ENCODE data around the gene SLC51B.

The SLC51B gene

DNA sequence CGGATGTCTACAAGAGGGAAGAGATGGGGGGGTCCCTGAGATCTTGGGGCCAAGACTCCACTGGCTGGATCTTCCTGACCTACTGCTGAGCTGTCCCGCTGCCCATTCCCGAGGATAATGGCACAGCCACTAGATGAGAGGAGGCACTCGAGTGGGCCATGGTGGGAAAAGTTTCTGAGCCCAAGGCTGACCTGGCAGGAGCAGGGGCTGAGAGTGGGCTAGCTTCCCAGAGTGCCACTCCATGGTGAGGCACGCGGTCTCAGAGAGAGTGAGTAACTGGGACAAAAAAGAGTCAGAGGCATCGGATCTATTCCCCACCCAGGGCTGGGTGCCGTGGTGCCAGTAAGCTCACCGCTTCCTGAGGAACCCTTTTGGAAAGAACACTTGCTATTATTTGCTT lies 10.9 kb downstream of the SLC51B start:
- no peaks in the 10 kb centered on the region for H3K79me2 ChIP-seq (ENCODE audit: control insufficient read depth, insufficient read depth, low read length, unreplicated experiment)
- peaks cover 17% of the 10 kb centered on the region for H3K4me1 ChIP-seq (ENCODE audit: control insufficient read depth, insufficient read depth, low read length, unreplicated experiment)
- no peak overlapping the region for H2AFZ ChIP-seq (ENCODE audit: low read length, unreplicated experiment)
- H3K4me3 ChIP-seq (ENCODE audit: low read depth, low read length): no peak overlapping the region
- peaks cover 7% of the 10 kb centered on the region; the same call in 1 of the 2 replicates for H3K27me3 ChIP-seq (ENCODE audit: insufficient read depth, low read length)
- no peak overlapping the region for H3K27ac ChIP-seq (ENCODE audit: low read depth, low read length)
- no peaks in the 10 kb centered on the region for H3K36me3 ChIP-seq (ENCODE audit: insufficient read depth, low read length)

DNA sequence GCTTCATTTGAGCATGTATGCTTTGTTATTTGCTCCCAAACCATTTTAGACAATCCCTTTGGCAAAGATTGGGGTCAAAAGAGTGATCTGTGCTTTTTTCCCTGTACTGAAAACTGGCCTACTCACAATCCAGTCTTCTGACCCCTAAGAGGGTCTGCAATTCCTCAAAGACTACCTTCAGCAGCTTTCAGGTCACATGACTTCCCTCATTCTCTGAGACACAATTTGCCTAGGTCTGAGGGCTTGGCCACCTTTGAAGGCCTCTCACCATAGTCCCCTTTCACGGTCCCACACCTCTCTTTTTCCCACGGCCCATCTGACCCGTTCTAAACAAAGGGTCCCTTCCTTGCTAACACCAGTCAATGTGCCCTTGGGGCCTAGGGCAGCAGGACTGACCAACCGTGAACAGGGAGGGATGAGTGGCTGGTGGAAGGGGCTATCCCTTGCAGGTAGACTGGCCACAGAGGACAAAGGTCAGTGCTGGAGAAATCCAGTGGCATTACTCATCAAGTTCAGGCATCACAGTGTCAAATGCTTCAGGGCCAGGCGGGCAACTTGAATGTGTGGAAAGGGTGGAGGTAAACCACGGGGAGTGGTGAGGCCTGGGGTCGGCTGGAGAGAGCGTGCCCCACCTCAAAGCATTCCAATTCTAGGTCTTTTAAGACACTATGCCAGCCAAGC lies 11.8 kb downstream of the SLC51B start:
- no peak overlapping the region for H3K4me3 ChIP-seq (ENCODE audit: low read depth, low read length)
- no peak overlapping the region for H3K27ac ChIP-seq (ENCODE audit: low read depth, low read length)
- no peaks in the 10 kb centered on the region for H3K36me3 ChIP-seq (ENCODE audit: insufficient read depth, low read length)
- H3K27me3 ChIP-seq (ENCODE audit: insufficient read depth, low read length): peaks cover 7% of the 10 kb centered on the region; the same call in 1 of the 2 replicates
- peaks cover 17% of the 10 kb centered on the region for H3K4me1 ChIP-seq (ENCODE audit: control insufficient read depth, insufficient read depth, low read length, unreplicated experiment)
- no peak overlapping the region for H2AFZ ChIP-seq (ENCODE audit: low read length, unreplicated experiment)
- H3K79me2 ChIP-seq (ENCODE audit: control insufficient read depth, insufficient read depth, low read length, unreplicated experiment): no peaks in the 10 kb centered on the region

DNA sequence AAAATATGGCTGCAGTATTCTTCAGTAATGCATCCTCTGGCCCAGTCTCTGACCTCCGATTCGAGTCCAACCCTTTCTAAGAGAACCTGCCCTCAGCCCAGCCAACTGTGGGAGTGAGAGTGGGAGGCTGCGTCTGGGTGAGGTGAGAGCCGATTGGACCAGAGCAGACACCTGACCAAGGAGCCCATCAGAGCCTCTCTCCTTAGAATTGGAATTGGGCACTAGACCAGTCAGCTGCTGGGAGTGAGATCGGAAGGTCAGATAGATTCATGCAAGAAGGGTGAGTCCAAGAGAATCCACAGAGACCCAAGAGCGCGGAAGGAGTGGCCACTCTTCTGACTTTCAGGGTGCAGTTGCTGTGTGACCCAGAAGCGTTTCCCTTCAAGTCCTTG lies 12.4 kb downstream of the SLC51B start:
- H3K4me3 ChIP-seq (ENCODE audit: low read depth, low read length): no peak overlapping the region
- H3K79me2 ChIP-seq (ENCODE audit: control insufficient read depth, insufficient read depth, low read length, unreplicated experiment): no peaks in the 10 kb centered on the region
- peaks cover 17% of the 10 kb centered on the region for H3K4me1 ChIP-seq (ENCODE audit: control insufficient read depth, insufficient read depth, low read length, unreplicated experiment)
- H3K36me3 ChIP-seq (ENCODE audit: insufficient read depth, low read length): no peaks in the 10 kb centered on the region
- H3K27ac ChIP-seq (ENCODE audit: low read depth, low read length): no peak overlapping the region
- no peak overlapping the region for H2AFZ ChIP-seq (ENCODE audit: low read length, unreplicated experiment)
- H3K27me3 ChIP-seq (ENCODE audit: insufficient read depth, low read length): peaks cover 7% of the 10 kb centered on the region; the same call in 1 of the 2 replicates

DNA sequence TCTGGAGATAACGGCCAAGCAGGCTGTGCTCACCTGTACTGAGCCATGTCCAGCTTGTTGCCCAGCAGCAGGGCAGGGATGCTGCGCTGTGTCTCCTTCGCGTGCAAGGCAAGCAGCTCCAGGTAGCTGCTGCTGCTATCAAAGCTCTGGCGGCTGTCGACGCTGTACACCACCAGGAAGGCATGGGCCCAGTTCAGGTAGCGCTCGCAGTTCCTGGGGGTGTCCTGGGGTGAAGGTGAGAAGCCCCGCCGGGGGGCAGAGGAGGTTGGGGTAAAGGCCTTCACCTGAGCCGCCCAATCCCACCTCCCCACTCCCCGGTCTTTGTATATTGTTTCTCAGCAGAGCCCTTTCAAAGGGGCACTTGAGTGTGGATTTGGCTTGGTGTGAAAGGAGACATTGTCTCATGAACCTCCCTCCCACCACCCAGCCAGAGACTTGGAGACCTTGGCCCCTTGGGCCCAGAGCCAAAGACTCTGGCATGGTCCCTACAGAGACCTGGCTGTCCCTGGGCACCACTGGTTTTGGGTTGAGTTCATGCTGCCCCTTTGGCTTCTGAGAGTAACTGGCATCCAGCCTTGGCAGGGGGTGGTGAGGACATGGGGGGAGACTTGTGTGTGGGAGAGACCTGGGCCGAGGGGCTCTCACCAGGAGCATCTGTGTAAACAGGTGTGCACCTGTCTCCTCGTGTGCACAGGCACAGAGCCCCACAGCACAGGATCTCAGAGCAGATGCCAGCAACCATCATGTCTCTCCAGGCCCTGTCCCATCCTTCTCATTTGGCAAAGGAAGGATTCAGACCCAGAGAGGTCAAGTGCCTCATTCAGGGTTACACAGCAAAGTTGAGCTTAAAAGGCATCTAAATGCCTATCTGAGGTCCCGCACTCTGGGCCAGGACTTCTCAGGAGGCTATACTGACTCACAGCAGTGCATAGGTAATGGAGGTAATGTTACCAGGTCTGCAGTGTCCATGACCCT lies 13.5 kb downstream of the SLC51B start:
- Histone ChIP-seq H3K4me3 (ENCODE audit: low read depth, low read length) (no peak overlapping the region), H3K36me3 (ENCODE audit: insufficient read depth, low read length) (no peaks in the 10 kb centered on the region), H3K27ac (ENCODE audit: low read depth, low read length) (no peak overlapping the region), H3K4me1 (ENCODE audit: control insufficient read depth, insufficient read depth, low read length, unreplicated experiment) (peaks cover 17% of the 10 kb centered on the region), H2AFZ (ENCODE audit: low read length, unreplicated experiment) (no peak overlapping the region), H3K27me3 (ENCODE audit: insufficient read depth, low read length) (peaks cover 7% of the 10 kb centered on the region; the same call in 1 of the 2 replicates), H3K79me2 (ENCODE audit: control insufficient read depth, insufficient read depth, low read length, unreplicated experiment) (no peaks in the 10 kb centered on the region)

DNA sequence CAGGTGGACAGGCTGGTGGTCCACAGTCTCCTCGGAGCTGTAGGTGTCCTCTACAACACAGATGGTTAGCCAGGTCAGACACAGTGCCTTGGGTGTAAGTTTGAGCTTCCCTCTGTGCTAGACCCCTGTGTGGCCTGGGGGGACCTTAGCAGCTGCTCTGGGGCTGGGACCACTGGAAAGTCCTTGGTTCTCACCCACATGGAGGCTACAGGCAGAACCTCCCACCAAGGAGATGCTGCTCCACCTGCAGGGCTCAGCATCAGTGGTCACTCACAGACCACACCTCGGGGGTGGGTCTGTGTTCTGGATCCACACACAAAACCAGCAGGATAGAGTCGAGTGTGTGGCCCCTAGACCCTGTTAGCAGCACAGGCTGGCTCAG lies 14.2 kb downstream of the SLC51B start:
- Histone ChIP-seq H3K27me3 (ENCODE audit: insufficient read depth, low read length) (peaks cover 7% of the 10 kb centered on the region; the same call in 1 of the 2 replicates), H3K27ac (ENCODE audit: low read depth, low read length) (no peak overlapping the region), H3K4me3 (ENCODE audit: low read depth, low read length) (no peak overlapping the region), H3K4me1 (ENCODE audit: control insufficient read depth, insufficient read depth, low read length, unreplicated experiment) (peaks cover 17% of the 10 kb centered on the region), H2AFZ (ENCODE audit: low read length, unreplicated experiment) (no peak overlapping the region), H3K36me3 (ENCODE audit: insufficient read depth, low read length) (no peaks in the 10 kb centered on the region), H3K79me2 (ENCODE audit: control insufficient read depth, insufficient read depth, low read length, unreplicated experiment) (no peaks in the 10 kb centered on the region)

DNA sequence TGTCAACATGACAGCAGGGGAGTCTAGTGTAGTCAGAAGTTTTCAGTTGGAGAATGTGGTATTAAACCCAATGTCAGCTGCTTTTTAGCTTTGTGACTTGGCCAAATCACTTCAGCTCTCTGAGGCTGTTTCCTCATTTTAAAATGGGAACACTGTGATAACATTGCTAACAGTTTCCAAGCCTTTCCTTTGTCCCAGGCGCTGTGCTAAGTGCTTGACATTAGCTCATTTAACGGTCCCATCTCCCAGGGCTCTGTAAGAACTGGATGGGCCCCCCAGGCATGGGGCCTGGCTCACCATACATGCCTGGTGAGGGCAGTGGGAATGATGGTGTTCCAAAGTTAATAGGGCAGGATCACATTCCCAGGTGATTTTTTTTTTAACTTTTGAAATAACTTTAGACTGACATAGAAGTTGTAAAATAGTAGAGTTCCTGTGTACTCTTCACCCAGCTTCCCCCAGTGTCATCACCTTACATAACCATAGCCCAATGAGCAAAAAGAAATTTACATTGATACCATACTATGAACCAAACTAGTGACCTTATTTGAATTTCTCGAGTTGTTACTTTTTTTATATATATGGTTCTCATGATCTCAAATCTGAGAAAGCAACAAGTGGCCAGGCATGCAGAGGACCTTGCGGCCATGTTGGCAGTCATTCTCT lies 14.9 kb downstream of the SLC51B start:
- H3K27me3 ChIP-seq (ENCODE audit: insufficient read depth, low read length): peaks cover 7% of the 10 kb centered on the region; the same call in 1 of the 2 replicates
- H3K27ac ChIP-seq (ENCODE audit: low read depth, low read length): no peak overlapping the region
- peaks cover 14% of the 10 kb centered on the region for H3K4me1 ChIP-seq (ENCODE audit: control insufficient read depth, insufficient read depth, low read length, unreplicated experiment)
- H2AFZ ChIP-seq (ENCODE audit: low read length, unreplicated experiment): no peak overlapping the region
- no peaks in the 10 kb centered on the region for H3K36me3 ChIP-seq (ENCODE audit: insufficient read depth, low read length)
- no peaks in the 10 kb centered on the region for H3K79me2 ChIP-seq (ENCODE audit: control insufficient read depth, insufficient read depth, low read length, unreplicated experiment)
- no peak overlapping the region for H3K4me3 ChIP-seq (ENCODE audit: low read depth, low read length)

DNA sequence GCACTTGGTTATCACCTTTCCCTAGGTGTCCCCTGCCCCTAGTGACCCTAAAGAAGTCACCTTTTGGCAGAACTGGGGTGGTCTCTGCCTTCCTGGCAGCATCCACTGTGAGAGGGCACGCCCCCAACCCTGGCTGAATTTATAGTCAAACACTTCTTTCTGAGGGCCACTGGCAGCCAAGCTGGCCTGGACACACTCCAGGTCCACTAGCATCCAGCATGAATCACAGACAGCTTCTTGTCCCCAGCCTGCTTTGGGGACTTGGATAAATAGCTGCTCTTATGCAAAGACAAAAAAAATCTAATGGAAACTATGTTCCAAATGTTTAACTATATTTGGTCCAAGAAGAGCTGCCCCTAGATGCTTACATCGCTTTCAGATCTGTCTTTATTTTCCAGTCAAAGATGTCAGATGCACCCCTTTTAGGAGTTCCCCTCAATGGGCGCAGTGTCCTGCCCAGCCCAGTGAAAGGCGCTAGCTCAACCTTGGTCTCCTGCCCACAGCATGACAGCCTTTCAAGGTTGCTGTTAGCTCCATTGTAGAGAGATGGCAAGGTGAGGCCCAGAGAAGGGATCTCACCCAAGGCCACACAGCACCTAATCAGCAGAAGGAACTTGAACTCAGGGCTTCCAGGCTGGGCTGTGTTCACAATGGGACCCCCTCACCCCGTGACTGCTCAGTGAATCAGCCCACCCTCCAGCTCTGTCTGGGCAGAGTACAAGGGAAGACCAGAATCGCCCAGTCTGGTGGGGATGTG lies 15.6 kb downstream of the SLC51B start:
- H3K36me3 ChIP-seq (ENCODE audit: insufficient read depth, low read length): no peaks in the 10 kb centered on the region
- H3K79me2 ChIP-seq (ENCODE audit: control insufficient read depth, insufficient read depth, low read length, unreplicated experiment): no peaks in the 10 kb centered on the region

DNA sequence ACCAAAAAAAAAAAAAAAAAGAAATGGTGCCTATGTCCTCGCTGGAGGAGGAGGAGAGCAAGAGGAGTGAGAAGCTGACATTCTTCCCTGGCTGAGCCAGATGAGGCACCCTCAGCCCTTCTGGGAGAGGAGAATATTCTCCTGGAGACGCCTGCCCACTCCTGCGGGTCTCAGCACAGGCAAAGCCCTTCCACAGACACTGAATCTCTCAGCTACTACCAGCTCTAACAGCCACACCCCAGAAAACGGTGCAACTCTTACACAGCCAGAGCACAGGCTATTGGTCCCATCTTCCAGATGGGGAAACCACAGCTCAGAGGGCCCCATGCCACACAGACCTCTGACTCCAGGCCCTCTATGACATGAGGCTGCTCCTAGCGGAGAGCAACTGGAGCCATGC lies 16.9 kb downstream of the SLC51B start:
- Histone ChIP-seq H3K79me2 (ENCODE audit: control insufficient read depth, insufficient read depth, low read length, unreplicated experiment) (no peaks in the 10 kb centered on the region), H3K4me1 (ENCODE audit: control insufficient read depth, insufficient read depth, low read length, unreplicated experiment) (peaks cover 6% of the 10 kb centered on the region), H3K27me3 (ENCODE audit: insufficient read depth, low read length) (peaks cover 23% of the 10 kb centered on the region), H3K27ac (ENCODE audit: low read depth, low read length) (no peak overlapping the region), H3K4me3 (ENCODE audit: low read depth, low read length) (no peak overlapping the region), H2AFZ (ENCODE audit: low read length, unreplicated experiment) (no peak overlapping the region), H3K36me3 (ENCODE audit: insufficient read depth, low read length) (no peaks in the 10 kb centered on the region)

More for the DNA sequence above, 15.6 kb downstream of the SLC51B start:
- peaks cover 7% of the 10 kb centered on the region for H3K4me1 ChIP-seq (ENCODE audit: control insufficient read depth, insufficient read depth, low read length, unreplicated experiment)
- no peak overlapping the region for H3K27ac ChIP-seq (ENCODE audit: low read depth, low read length)
- no peak overlapping the region for H3K4me3 ChIP-seq (ENCODE audit: low read depth, low read length)
- H3K27me3 ChIP-seq (ENCODE audit: insufficient read depth, low read length): peaks cover 12% of the 10 kb centered on the region
- no peak overlapping the region for H2AFZ ChIP-seq (ENCODE audit: low read length, unreplicated experiment)

DNA sequence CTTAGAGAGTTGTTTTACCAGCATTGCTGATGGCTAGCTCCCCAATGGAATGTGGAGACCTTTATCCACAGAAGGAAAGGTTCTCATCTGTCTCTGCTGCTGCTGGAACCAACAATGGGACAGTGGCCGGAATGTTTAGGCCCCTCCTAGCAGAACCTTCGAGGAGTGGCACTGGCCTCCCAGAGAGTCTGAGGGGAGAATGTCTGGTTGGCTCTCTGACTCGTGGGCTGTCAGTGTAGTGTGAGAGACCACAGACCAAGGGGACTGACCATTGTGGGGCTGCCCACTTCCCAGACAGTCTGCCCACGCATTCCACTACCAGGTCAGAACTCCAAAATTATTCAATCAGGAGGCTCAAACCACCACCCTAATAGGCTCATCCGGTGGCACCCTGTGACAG lies 17.5 kb downstream of the SLC51B start:
- Histone ChIP-seq H3K36me3 (ENCODE audit: insufficient read depth, low read length) (no peaks in the 10 kb centered on the region), H3K79me2 (ENCODE audit: control insufficient read depth, insufficient read depth, low read length, unreplicated experiment) (no peaks in the 10 kb centered on the region), H3K27ac (ENCODE audit: low read depth, low read length) (no peak overlapping the region), H2AFZ (ENCODE audit: low read length, unreplicated experiment) (no peak overlapping the region), H3K4me1 (ENCODE audit: control insufficient read depth, insufficient read depth, low read length, unreplicated experiment) (no peaks in the 10 kb centered on the region), H3K27me3 (ENCODE audit: insufficient read depth, low read length) (peaks cover 30% of the 10 kb centered on the region), H3K4me3 (ENCODE audit: low read depth, low read length) (no peak overlapping the region)
